K562 (cell line): Measurements from ENCODE around the gene NXPH4. TPM values are rescaled to one million over a fixed set of nuclear protein-coding genes. Genes with fewer than 3 reads are reported as not detected.

Source experiments
- ATAC-seq: fragments of 200-7000 bp; cut with Tn5 transposase; 3 replicates; pipeline ENCODE4 v1.9.1; 2020; ENCODE audit warnings: moderate library complexity
- BruUV-seq: library from RNA; stranded (reverse); fragments of 400-500 nt; replicated peaks from 2 replicates; lab custom pipeline; 2021; lab: Mats Ljungman, UMichigan
- CTCF ChIA-PET: fragments of 300-600 bp; formaldehyde crosslinking; extraction: SDS; loops from one replicate; lab custom pipeline; 2021; ENCODE audit warnings: low intra/inter-chr PET ratio; lab: Yijun Ruan, JAX
- POLR2A ChIA-PET: fragments of 300-600, 350-650 bp; sonication (Branson Sonifier 250); formaldehyde crosslinking; extraction: SDS; loops from one replicate; lab custom pipeline; 2021; ENCODE audit warnings: antibody characterized with exemption, inconsistent platforms; lab: Yijun Ruan, JAX
- DNase-seq, 4 experiments: peaks; one replicate each; pipeline versions ENCODE4 v3.0.0 to v3.0.0-alpha.2; 2011 to 2018; ENCODE audit warnings: low spot score in 3 of 4, mixed read lengths in 3 of 4; ENCODE audit errors: extremely low read depth in 1 of 4
- FAIRE-seq: peaks from 2 replicates; lab custom pipeline; 2011; peaks lifted over from hg19 to GRCh38; lab: Jason Lieb, UNC
- H2AFZ ChIP-seq: 2 replicates; pipeline ENCODE4 v1.6.0; 2011; ENCODE audit warnings: low read depth, low read length, control low read depth, inconsistent platforms
- H3K27ac ChIP-seq: fragments of 200-600 bp; 3 replicates; pipeline ENCODE4 v1.8.0; 2011; ENCODE audit warnings: low read depth, mild to moderate bottlenecking, control low read depth, inconsistent platforms, low read length, moderate library complexity, mixed read lengths; ENCODE audit errors: extremely low read depth
- H3K27me3 ChIP-seq, 2 experiments: fragments of 300-600 bp in 1 of 2; 2 replicates in 1 of 2; 3 replicates in 1 of 2; pipeline versions ENCODE4 v1.6.0 to v1.8.0; 2011; ENCODE audit warnings: inconsistent platforms in 2 of 2, low read length in 2 of 2, mild to moderate bottlenecking in 1 of 2, mixed read lengths in 1 of 2, moderate library complexity in 1 of 2; ENCODE audit not compliant: control insufficient read depth in 2 of 2, insufficient read depth in 2 of 2
- H3K36me3 ChIP-seq: fragments of 300-600 bp; 3 replicates; pipeline ENCODE4 v1.8.0; 2011; ENCODE audit warnings: mild to moderate bottlenecking, low read length, inconsistent platforms; ENCODE audit not compliant: control insufficient read depth, insufficient read depth
- H3K4me1 ChIP-seq, 2 experiments: fragments of 200-600 bp in 1 of 2; replicated peaks in 1 of 2; 2 replicates in 1 of 2; 3 replicates in 1 of 2; pipeline versions ENCODE4 v1.5.1 to v1.8.0; 2011; ENCODE audit warnings: inconsistent platforms in 2 of 2, low read length in 2 of 2, mild to moderate bottlenecking in 1 of 2, mixed read lengths in 1 of 2, moderate library complexity in 1 of 2; ENCODE audit not compliant: control insufficient read depth in 2 of 2, insufficient read depth in 2 of 2
- H3K4me2 ChIP-seq: 2 replicates; pipeline ENCODE4 v1.6.1; 2011; ENCODE audit warnings: low read length, control low read depth, inconsistent platforms, mixed read lengths; ENCODE audit not compliant: insufficient read depth
- H3K4me3 ChIP-seq: fragments of 200-600 bp; sonication (generic), shearing (Covaris generic); 2 replicates; pipeline ENCODE4 v1.5.1; 2016; ENCODE audit warnings: control low read depth, inconsistent platforms
- H3K79me2 ChIP-seq: fragments of 200-600 bp; 3 replicates; pipeline ENCODE4 v1.8.0; 2011; ENCODE audit warnings: low read length, inconsistent platforms; ENCODE audit not compliant: control insufficient read depth, insufficient read depth
- H3K9ac ChIP-seq, 2 experiments: 2 replicates each; pipeline versions ENCODE4 v1.6.0 to v1.6.1; 2011; ENCODE audit warnings: low read depth in 2 of 2, low read length in 2 of 2, control low read depth in 1 of 2, inconsistent platforms in 1 of 2, mild to moderate bottlenecking in 1 of 2, mixed read lengths in 1 of 2; ENCODE audit not compliant: insufficient read depth in 1 of 2
- H3K9me1 ChIP-seq: one replicate; pipeline ENCODE4 v1.6.0; 2011; ENCODE audit warnings: inconsistent platforms, mild to moderate bottlenecking, low read length, moderate library complexity; ENCODE audit not compliant: control insufficient read depth, insufficient read depth
- H3K9me3 ChIP-seq: replicated peaks from 2 replicates; pipeline ENCODE4 v1.5.1; 2011; ENCODE audit warnings: low read depth, low read length, inconsistent platforms; ENCODE audit not compliant: control insufficient read depth, insufficient read depth
- H4K20me1 ChIP-seq: replicated peaks from 2 replicates; pipeline ENCODE4 v1.6.1; 2011; ENCODE audit warnings: low read length, inconsistent platforms, mixed read lengths; ENCODE audit not compliant: control insufficient read depth, insufficient read depth
- BHLHE40 ChIP-seq: IDR thresholded peaks from 2 replicates; pipeline ENCODE4 v1.6.1; 2011; ENCODE audit warnings: low read length, improper control_type of control experiment
- CHCHD3 ChIP-seq: fragments of 250-450 bp; sonication (Bioruptor Pico); IDR thresholded peaks from 2 replicates; pipeline ENCODE4 v2.1.2; 2022; ENCODE audit warnings: mild to moderate bottlenecking
- DLX4 ChIP-seq: fragments of 250-450 bp; sonication (Bioruptor Pico); IDR thresholded peaks from 2 replicates; pipeline ENCODE4 v1.6.1; 2021; ENCODE audit warnings: mild to moderate bottlenecking
- GMEB1 ChIP-seq: fragments of 250-450 bp; sonication (Bioruptor Pico); IDR thresholded peaks from 2 replicates; pipeline ENCODE4 v1.4.0; 2020; ENCODE audit warnings: mild to moderate bottlenecking
- WGBS: fragments of 100-300 bp; shearing (Covaris generic); methylation state at CpG from one replicate; pipeline ENCODE4 v1.1.6; 2016; ENCODE audit warnings: low coverage, mixed read lengths; ENCODE audit not compliant: insufficient coverage; ENCODE audit errors: missing lambda C conversion rate; 5-methylcytosine and 5-hydroxymethylcytosine counted together
- in situ Hi-C: fragments of 300-500 bp; cut with MboI; formaldehyde crosslinking; loops from 4 replicates; pipeline ENCODE4 v1.15.0; 2018; ENCODE audit warnings: inconsistent platforms, mixed read lengths
- intact Hi-C: fragments of 100-400 bp; cut with micrococcal nuclease; formaldehyde crosslinking; loops from 2 replicates; pipeline ENCODE4 v1.14.2; 2022
- polyA plus RNA-seq, 8 experiments: library from polyadenylated mRNA; depleted of rRNA in 4 of 8; stranded (reverse) in 5 of 8; unstranded in 3 of 8; fragments of >200 nt; fragmentation: Nextera tagmentation in 2 of 8; fragmentation: Illumina TruSeq in 1 of 8; extraction: Ambion mirVana in 2 of 8; extraction: Trizol in 1 of 8; gene quantifications; 2 replicates each; pipeline versions ENCODE4 v1.2.1 to v1.2.3, GENCODE V29; 2011 to 2014; ENCODE audit warnings: inconsistent platforms in 1 of 8, missing spikeins in 1 of 8
- total RNA-seq, 7 experiments: library from RNA; depleted of rRNA in 6 of 7; stranded (reverse); fragments of >200 nt in 6 of 7; fragmentation: Illumina TruSeq in 2 of 7; extraction: Trizol in 2 of 7; gene quantifications; 2 replicates each; pipeline versions ENCODE4 v1.2.1 to v1.2.3, GENCODE V29; 2011 to 2021; ENCODE audit warnings: low replicate concordance in 1 of 7

Gene NXPH4
- total and polyA plus RNA-seq, 9 of the 15 experiments (the other 6 are each of a cell fraction or from before 2014, with no cell fraction given) = 0.49 to 2.7 (median 1.1) TPM; not detected in 4

- TF ChIP-seq GMEB1 (CRISPR knock-in tag) = no peak
- TF ChIP-seq, all 486 proteins: peak for 0
These were observed 27.7 kb downstream of the NXPH4 start (continued) for GRCh38 chr12:57244312-57244696.

GRCh38 chr12:57247041-57247440, 30.4 kb downstream of the NXPH4 start:
- H3K9ac ChIP-seq = no peak overlapping the region
- CTCF ChIA-PET = no interaction called here
- no peak overlapping the region for H3K4me3 ChIP-seq
- intact Hi-C loops (loop anchor here (10.0 kb wide), 1 partner anchor 122 kb away; the partner anchor contains the start of gene LRP1), in situ Hi-C loops (no loop called here)
- H3K36me3 ChIP-seq = no peaks in the 10 kb centered on the region
- 0 out of 5 replicates have a peak, but pooled peaks cover 0 to 3% of the 10 kb centered on the region in 2 experiments for H3K27me3 ChIP-seq
- no peak for TF ChIP-seq BHLHE40
- no peak for TF ChIP-seq DLX4
- no peak for TF ChIP-seq CHCHD3
- WGBS = 100% methylated on average over 1 of the region's 1 CpG
- DNase-seq (no peak), ATAC-seq (no peak), FAIRE-seq (no peak)
- H3K4me2 ChIP-seq = no peak overlapping the region
- H3K79me2 ChIP-seq = no peaks in the 10 kb centered on the region
- H4K20me1 ChIP-seq = 0 out of 2 replicates have a peak, but pooled peaks cover 2% of the 10 kb centered on the region
- H3K27ac ChIP-seq = no peak overlapping the region
- no TSS peak for BruUV-seq
- POLR2A ChIA-PET = interaction anchor here (0.7 kb wide), 1 partner anchor 24 kb away, joined by 3 read pairs; no protein-coding TSS in a partner anchor
- H3K9me1 ChIP-seq = no peaks in the 10 kb centered on the region
- no peaks in the 10 kb centered on the region for H3K9me3 ChIP-seq
- H2AFZ ChIP-seq = no peak overlapping the region
- H3K4me1 ChIP-seq = peaks cover 22 to 35% of the 10 kb centered on the region in 2 experiments
